Kidney (tissue), 14 donors: ENCODE data around the gene ELAVL2. TPM values are rescaled to one million over a fixed set of nuclear protein-coding genes. Genes with fewer than 3 reads are reported as not detected.
A peak's percentile ranks its signal among the peaks of the same experiment; 100 is the strongest.

ENCODE experiments used
- DNase-seq, 5 donors: peaks; one replicate each; pipeline ENCODE4 v3.0.0-alpha.2; 2013 to 2020
- FAIRE-seq: peaks from 2 replicates; lab custom pipeline; 2012; peaks lifted over from hg19 to GRCh38; lab: Jason Lieb, UNC
- H3K27ac ChIP-seq, 2 donors: one replicate each; pipeline ENCODE4 v1.7.0; 2013; ENCODE audit warnings: low read depth in 2 of 2, low read length in 2 of 2, inconsistent platforms in 1 of 2
- H3K27me3 ChIP-seq: one replicate; pipeline ENCODE4 v1.7.1; 2013; ENCODE audit warnings: low read length, inconsistent platforms; ENCODE audit not compliant: control insufficient read depth, insufficient read depth
- H3K36me3 ChIP-seq, 3 donors: one replicate each; pipeline versions ENCODE4 v1.7.0 to v1.7.1; 2013; ENCODE audit warnings: low read length in 3 of 3, control low read depth in 1 of 3, inconsistent platforms in 1 of 3; ENCODE audit not compliant: insufficient read depth in 3 of 3, control insufficient read depth in 2 of 3
- H3K4me1 ChIP-seq, 3 donors: one replicate each; pipeline versions ENCODE4 v1.7.0 to v1.7.1; 2013; ENCODE audit warnings: low read length in 3 of 3, inconsistent platforms in 1 of 3, low read depth in 1 of 3; ENCODE audit not compliant: control insufficient read depth in 2 of 3, insufficient read depth in 2 of 3
- H3K4me3 ChIP-seq, 3 donors: one replicate each; pipeline versions ENCODE4 v1.7.0 to v1.8.1; 2013; ENCODE audit warnings: low read length in 3 of 3, control low read depth in 1 of 3, inconsistent platforms in 1 of 3
- H3K9ac ChIP-seq, 3 donors: one replicate each; pipeline versions ENCODE4 v1.7.0 to v1.7.1; 2013; ENCODE audit warnings: low read length in 3 of 3, control low read depth in 1 of 3, inconsistent platforms in 1 of 3
- H3K9me3 ChIP-seq, 3 donors: one replicate each; pipeline versions ENCODE4 v1.7.0 to v1.7.1; 2013; ENCODE audit warnings: low read length in 3 of 3, control low read depth in 1 of 3, inconsistent platforms in 1 of 3; ENCODE audit not compliant: control insufficient read depth in 2 of 3, insufficient read depth in 1 of 3
- intact Hi-C: fragments of 100-400 bp; cut with DNase I; formaldehyde crosslinking; loops from one replicate; pipeline ENCODE4 v1.11.1; 2022
- polyA plus RNA-seq: library from polyadenylated mRNA; stranded (reverse); fragments of 350-450 nt; fragmentation: Illumina TruSeq; extraction: RNeasy Lipid Tissue Mini Kit (QIAGEN cat#74804); gene quantifications from one replicate; pipeline ENCODE4 v1.2.3, GENCODE V29; 2014; ENCODE audit warnings: low read depth, low replicate concordance; ENCODE audit not compliant: insufficient read depth
- total RNA-seq: library from RNA; stranded (reverse); fragmentation: NEBNext Ultra II Directional; extraction: Animal tissue kit (Norgen Biotek cat#: 25700); gene quantifications from one replicate; pipeline ENCODE4 v1.2.1, GENCODE V29; 2021
- TF ChIP-seq, protein P1 (sequence below): IDR thresholded peaks from 3 replicates; pipeline ENCODE4 v1.5.1; 2012; ENCODE audit warnings: mild to moderate bottlenecking, moderate library complexity, borderline replicate concordance; ENCODE audit not compliant: insufficient read depth; ENCODE audit errors: extremely low read depth
- donor health status: control.
- donor health status: control.
- donor health status: control.
- donor health status: control.
- donor health status: control.
- donor health status: DM: yes; HTN: yes; CAD: no.
- donor health status: Normal renal cell carcinoma (clear cell type).

The ELAVL2 gene
- total and polyA plus RNA-seq, 2 donors from 2014 or later: 0.19 to 0.35 TPM

DNA sequence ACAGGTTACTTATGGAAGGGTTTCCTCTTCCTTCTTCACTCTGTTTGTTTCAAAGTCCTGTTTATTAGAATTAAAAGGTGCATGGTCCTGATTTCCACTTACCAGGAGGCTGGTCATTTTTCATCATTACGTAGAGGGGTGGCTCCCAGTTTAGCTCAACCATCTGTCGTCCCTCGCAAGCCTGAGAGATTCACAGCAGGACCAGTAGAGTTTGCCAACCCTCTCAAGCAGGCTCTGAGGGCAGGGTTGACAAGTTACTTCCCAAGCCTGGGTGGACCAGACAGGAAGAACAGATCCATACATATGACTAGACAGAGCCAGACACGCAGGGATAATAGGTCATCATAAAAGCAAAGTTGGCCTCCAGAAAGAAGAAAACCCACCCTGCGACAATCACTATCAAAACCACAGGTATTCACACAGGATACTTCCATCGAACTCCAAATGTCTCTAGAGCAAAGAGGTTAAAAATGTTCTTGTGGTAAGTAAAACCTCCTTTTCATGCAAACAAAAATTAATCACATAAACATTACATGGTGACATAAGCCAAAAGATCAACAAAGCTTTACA is 151.9 kb downstream of the ELAVL2 start:
- Histone ChIP-seq H3K4me3 (no peak overlapping the region), H3K4me1 (no peaks in the 10 kb centered on the region), H3K9ac (no peak overlapping the region), H3K36me3 (no peaks in the 10 kb centered on the region), H3K27ac (no peak overlapping the region), H3K27me3 (no peaks in the 10 kb centered on the region), H3K9me3 (no peaks in the 10 kb centered on the region)
- TF ChIP-seq, protein P1, sequence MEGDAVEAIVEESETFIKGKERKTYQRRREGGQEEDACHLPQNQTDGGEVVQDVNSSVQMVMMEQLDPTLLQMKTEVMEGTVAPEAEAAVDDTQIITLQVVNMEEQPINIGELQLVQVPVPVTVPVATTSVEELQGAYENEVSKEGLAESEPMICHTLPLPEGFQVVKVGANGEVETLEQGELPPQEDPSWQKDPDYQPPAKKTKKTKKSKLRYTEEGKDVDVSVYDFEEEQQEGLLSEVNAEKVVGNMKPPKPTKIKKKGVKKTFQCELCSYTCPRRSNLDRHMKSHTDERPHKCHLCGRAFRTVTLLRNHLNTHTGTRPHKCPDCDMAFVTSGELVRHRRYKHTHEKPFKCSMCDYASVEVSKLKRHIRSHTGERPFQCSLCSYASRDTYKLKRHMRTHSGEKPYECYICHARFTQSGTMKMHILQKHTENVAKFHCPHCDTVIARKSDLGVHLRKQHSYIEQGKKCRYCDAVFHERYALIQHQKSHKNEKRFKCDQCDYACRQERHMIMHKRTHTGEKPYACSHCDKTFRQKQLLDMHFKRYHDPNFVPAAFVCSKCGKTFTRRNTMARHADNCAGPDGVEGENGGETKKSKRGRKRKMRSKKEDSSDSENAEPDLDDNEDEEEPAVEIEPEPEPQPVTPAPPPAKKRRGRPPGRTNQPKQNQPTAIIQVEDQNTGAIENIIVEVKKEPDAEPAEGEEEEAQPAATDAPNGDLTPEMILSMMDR: no peak
- FAIRE-seq (no peak), DNase-seq (no peak)
- intact Hi-C loops: no loop called here

- H3K36me3 ChIP-seq: no peaks in the 10 kb centered on the region
- DNase-seq (peak in 1 of 5 donors; percentile 6), FAIRE-seq (no peak)
- no peak overlapping the region for H3K9ac ChIP-seq
- H3K27me3 ChIP-seq: no peaks in the 10 kb centered on the region
- TF ChIP-seq, protein P1: no peak
- H3K9me3 ChIP-seq: no peaks in the 10 kb centered on the region
- H3K4me3 ChIP-seq: no peak overlapping the region
- intact Hi-C loops: no loop called here
- no peak overlapping the region for H3K27ac ChIP-seq
- no peaks in the 10 kb centered on the region for H3K4me1 ChIP-seq
These were observed 153.9 kb downstream of the ELAVL2 start for GRCh38 chr9:23672151-23672550.

DNA sequence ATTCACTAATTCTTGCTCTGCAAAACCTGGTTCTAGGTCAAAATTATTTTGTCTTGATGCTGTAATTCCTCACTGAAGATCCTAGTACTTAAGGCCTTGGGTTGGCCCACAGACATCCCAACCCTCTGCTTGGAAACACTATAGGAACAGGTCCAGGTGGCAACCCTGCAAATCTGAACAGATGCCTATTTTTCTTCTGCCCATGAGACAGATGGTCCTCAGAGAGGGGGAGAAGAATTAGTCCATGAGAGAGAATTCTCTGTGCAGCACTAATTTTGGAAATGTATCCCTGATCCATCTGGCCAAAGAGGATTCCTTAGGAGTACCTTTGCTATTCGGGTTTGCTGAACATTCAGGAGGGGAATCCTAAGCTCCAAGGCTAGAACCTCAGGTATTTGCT is 156.3 kb downstream of the ELAVL2 start:
- no peak overlapping the region for H3K27ac ChIP-seq
- no peaks in the 10 kb centered on the region for H3K36me3 ChIP-seq
- H3K4me1 ChIP-seq: no peaks in the 10 kb centered on the region
- TF ChIP-seq, protein P1: no peak
- intact Hi-C loops: no loop called here
- no peaks in the 10 kb centered on the region for H3K27me3 ChIP-seq
- DNase-seq: no peak
- no peak overlapping the region for H3K9ac ChIP-seq
- H3K9me3 ChIP-seq: no peaks in the 10 kb centered on the region
- no peak overlapping the region for H3K4me3 ChIP-seq
- FAIRE-seq: no peak

GRCh38 chr9:23665635-23666034 is 160.4 kb downstream of the ELAVL2 start:
- no peaks in the 10 kb centered on the region for H3K9me3 ChIP-seq
- H3K27ac ChIP-seq: no peak overlapping the region
- FAIRE-seq (no peak), DNase-seq (no peak)
- no peaks in the 10 kb centered on the region for H3K36me3 ChIP-seq
- H3K9ac ChIP-seq: no peak overlapping the region
- no peaks in the 10 kb centered on the region for H3K4me1 ChIP-seq
- H3K4me3 ChIP-seq: no peak overlapping the region
- H3K27me3 ChIP-seq: no peaks in the 10 kb centered on the region
- intact Hi-C loops: no loop called here
- TF ChIP-seq, protein P1: no peak
